ENCODE data around the gene IGFLR1. TPM values are rescaled to one million over a fixed set of nuclear protein-coding genes. Genes with fewer than 3 reads are reported as not detected.
"Not testable (repeated sequence)": the region's sequence is repeated elsewhere in the genome, so short reads cannot be mapped to it uniquely, and the experiment has no call there.

Gene IGFLR1
- total RNA-seq, 1 donor from 2014 or later = 15.3 TPM

DNA sequence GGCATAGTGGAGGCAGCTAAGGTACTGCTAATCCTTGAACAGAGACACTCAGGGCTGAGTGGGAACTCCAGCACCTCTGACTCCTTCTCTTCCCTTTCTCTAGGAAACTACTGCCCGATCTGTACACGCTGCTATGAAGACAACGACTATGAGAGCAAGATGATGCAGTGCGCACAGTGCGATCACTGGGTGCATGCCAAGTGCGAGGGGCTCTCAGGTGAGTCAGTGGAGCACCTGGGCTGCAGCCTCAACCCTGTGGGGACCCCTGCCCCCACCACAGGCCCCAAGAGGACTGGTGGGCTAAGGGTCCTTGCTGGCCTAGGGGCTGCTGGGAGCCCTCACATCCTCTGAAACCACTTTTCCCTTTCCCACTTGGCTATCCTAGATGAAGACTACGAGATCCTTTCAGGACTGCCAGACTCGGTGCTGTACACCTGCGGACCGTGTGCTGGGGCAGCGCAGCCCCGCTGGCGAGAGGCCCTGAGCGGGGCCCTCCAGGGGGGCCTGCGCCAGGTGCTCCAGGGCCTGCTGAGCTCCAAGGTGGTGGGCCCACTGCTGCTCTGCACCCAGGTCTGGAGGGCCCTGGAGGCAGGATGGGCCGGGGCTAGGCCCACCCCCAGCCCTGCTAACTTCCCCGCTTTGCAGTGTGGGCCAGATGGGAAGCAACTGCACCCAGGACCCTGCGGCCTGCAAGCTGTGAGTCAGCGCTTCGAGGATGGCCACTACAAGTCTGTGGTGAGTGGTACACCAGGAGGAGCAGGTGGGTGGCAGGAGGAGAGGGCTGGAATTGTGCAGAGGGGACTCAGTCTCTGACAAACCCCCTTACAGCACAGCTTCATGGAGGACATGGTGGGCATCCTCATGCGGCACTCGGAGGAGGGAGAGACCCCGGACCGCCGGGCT is 14.9 kb downstream of the IGFLR1 start:
- TF ChIP-seq, protein P1, sequence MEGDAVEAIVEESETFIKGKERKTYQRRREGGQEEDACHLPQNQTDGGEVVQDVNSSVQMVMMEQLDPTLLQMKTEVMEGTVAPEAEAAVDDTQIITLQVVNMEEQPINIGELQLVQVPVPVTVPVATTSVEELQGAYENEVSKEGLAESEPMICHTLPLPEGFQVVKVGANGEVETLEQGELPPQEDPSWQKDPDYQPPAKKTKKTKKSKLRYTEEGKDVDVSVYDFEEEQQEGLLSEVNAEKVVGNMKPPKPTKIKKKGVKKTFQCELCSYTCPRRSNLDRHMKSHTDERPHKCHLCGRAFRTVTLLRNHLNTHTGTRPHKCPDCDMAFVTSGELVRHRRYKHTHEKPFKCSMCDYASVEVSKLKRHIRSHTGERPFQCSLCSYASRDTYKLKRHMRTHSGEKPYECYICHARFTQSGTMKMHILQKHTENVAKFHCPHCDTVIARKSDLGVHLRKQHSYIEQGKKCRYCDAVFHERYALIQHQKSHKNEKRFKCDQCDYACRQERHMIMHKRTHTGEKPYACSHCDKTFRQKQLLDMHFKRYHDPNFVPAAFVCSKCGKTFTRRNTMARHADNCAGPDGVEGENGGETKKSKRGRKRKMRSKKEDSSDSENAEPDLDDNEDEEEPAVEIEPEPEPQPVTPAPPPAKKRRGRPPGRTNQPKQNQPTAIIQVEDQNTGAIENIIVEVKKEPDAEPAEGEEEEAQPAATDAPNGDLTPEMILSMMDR (conservative IDR thresholded peaks at IDR 0.05; ENCODE audit: low read depth, low read length) = no peak
- no peak overlapping the region for H3K4me3 ChIP-seq (ENCODE audit: low read depth, low read length)
- DNase-seq (ENCODE audit: low read depth) = no peak

DNA sequence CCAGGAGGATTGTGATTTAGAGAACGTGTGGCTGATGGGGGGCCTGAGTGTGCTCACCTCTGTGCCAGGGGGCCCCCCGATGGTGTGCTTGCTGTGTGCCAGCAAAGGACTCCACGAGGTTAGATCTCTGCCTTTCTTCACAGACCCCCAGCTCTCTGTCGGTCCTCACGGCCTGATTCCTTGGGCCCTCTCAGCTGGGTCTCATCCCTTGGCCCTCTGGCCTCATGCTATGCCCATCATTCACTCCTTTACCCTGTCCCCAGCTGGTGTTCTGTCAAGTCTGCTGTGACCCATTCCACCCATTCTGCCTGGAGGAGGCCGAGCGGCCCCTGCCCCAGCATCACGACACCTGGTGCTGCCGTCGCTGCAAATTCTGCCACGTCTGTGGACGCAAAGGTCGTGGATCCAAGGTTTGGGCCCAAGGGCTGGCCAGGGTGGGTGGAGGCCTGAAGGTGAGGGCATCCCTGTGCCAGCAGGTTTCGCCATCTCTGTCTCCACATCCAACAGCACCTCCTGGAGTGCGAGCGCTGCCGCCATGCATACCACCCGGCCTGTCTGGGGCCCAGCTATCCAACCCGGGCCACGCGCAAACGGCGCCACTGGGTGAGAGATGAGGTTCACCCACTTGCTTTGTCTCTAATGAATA is 16.9 kb downstream of the IGFLR1 start:
- TF ChIP-seq, protein P1 (conservative IDR thresholded peaks at IDR 0.05; ENCODE audit: low read depth, low read length) = no peak
- no peak for DNase-seq (ENCODE audit: low read depth)
- no peak overlapping the region for H3K4me3 ChIP-seq (ENCODE audit: low read depth, low read length)

DNA sequence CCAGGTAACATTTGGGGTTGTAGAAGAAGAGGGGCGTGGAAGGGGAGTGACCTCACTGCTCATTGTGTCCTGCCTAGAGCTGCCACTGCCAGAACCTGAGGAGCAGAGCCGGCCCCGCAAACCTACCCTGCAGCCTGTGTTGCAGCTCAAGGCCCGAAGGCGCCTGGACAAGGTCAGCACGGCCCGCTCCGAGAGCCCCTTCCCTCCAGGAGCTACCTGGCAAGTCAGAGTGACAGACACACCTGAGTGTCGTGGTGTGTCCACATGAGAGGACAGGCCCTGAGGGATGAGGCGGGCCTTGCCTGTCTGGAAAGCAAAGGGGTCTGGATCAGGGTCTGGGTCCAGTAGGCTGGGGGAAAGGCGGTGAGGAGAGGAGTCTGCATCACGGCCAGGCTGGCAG is 17.7 kb downstream of the IGFLR1 start:
- no peak for DNase-seq (ENCODE audit: low read depth)
- TF ChIP-seq, protein P1 (conservative IDR thresholded peaks at IDR 0.05; ENCODE audit: low read depth, low read length) = no peak
- no peak overlapping the region for H3K4me3 ChIP-seq (ENCODE audit: low read depth, low read length)

DNA sequence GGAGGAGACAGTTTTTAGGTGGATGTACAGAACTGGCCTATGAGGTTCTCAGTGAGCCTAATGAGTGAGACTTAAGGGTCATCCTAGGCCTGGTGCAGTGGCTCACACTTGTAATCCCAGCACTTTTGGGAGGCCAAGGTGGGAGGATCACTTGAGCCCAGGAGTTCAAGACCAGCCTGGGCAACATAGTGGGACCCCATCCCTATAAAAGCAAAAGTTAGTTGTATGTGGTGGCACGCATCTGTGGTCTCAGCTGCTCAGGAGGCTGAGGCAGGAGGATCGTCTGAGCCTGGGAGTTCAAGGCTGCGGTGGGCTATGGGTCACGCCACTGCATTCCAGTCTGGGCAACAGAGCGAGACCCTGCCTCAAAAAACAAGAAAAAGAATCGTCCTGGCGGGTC is 18.1 kb downstream of the IGFLR1 start:
- not testable (repeated sequence) for DNase-seq (ENCODE audit: low read depth); H3K4me3 ChIP-seq (ENCODE audit: low read depth, low read length)

DNA sequence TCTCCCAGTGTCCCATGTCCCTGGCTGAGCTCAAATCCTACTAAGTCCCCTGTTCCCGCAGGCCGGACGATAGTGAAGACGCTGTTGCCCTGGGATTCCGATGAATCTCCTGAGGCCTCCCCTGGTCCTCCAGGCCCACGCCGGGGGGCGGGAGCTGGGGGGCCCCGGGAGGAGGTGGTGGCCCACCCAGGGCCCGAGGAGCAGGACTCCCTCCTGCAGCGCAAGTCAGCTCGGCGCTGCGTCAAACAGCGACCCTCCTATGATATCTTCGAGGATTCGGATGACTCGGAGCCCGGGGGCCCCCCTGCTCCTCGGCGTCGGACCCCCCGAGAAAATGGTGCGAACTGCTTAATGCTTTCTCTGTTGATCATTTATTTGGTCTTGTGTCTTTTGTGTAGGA is 18.6 kb downstream of the IGFLR1 start:
- no peak for DNase-seq (ENCODE audit: low read depth)
- TF ChIP-seq, protein P1 (conservative IDR thresholded peaks at IDR 0.05; ENCODE audit: low read depth, low read length) = no peak
- no peak overlapping the region for H3K4me3 ChIP-seq (ENCODE audit: low read depth, low read length)

DNA sequence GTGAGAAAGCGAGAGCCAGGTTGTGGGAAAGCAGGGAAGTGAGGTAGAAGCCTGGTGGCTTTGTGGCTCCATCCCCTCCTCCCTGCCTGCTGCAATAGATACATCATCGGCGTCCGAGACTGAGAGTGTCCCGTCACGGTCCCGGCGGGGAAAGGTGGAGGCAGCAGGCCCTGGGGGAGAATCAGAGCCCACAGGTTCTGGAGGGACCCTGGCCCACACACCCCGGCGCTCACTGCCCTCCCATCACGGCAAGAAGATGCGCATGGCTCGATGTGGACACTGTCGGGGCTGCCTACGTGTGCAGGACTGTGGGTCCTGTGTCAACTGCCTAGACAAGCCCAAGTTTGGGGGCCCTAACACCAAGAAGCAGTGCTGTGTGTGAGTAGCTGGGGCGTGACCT is 19.4 kb downstream of the IGFLR1 start:
- no peak overlapping the region for H3K4me3 ChIP-seq (ENCODE audit: low read depth, low read length)
- no peak for DNase-seq (ENCODE audit: low read depth)
- TF ChIP-seq, protein P1 (conservative IDR thresholded peaks at IDR 0.05; ENCODE audit: low read depth, low read length) = no peak

DNA sequence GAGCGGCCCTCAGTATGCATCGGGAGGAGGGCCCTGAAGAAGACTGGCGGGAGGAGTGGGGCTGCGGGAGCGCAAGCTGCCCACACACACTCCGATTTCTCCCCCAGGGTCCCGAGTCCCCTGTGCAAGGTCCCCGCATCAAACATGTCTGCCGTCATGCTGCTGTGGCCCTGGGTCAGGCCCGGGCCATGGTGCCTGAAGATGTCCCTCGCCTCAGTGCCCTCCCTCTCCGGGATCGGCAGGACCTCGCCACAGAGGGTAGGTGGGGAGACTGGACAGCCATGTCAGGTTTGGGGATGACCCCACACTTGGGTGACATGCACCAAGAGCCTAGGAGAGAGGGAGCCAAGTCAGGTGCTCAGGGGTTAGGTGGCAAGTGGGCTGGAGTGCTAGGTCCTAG is 19.8 kb downstream of the IGFLR1 start:
- no peak for DNase-seq (ENCODE audit: low read depth)
- TF ChIP-seq, protein P1 (conservative IDR thresholded peaks at IDR 0.05; ENCODE audit: low read depth, low read length) = no peak
- H3K4me3 ChIP-seq (ENCODE audit: low read depth, low read length) = no peak overlapping the region

Data from epithelial cell of proximal tubule (primary cell).